Thyroid gland (tissue), 4 donors: ENCODE measurements around the gene SLMAP.

Experiments used
- POLR2A ChIP-seq, 2 donors: fragments of 450-650 bp; IDR thresholded peaks; one replicate each; pipeline ENCODE4 v1.6.1; 2017; ENCODE audit warnings: antibody characterized with exemption in 2 of 2, mild to moderate bottlenecking in 2 of 2, moderate library complexity in 1 of 2
- TF ChIP-seq, protein P1 (sequence below), 6 experiments: fragments of 200-600 bp in 3 of 6; fragments of 450-650 bp in 3 of 6; sonication (generic) in 3 of 6; IDR thresholded peaks; one replicate each; pipeline ENCODE4 v1.5.1; 2016 to 2019; ENCODE audit warnings: antibody characterized with exemption in 6 of 6, mild to moderate bottlenecking in 2 of 6, inconsistent platforms in 1 of 6, moderate library complexity in 1 of 6

GRCh38 chr3:57943525-57944495 is 187.7 kb downstream of the SLMAP start:
- TF ChIP-seq, protein P1, sequence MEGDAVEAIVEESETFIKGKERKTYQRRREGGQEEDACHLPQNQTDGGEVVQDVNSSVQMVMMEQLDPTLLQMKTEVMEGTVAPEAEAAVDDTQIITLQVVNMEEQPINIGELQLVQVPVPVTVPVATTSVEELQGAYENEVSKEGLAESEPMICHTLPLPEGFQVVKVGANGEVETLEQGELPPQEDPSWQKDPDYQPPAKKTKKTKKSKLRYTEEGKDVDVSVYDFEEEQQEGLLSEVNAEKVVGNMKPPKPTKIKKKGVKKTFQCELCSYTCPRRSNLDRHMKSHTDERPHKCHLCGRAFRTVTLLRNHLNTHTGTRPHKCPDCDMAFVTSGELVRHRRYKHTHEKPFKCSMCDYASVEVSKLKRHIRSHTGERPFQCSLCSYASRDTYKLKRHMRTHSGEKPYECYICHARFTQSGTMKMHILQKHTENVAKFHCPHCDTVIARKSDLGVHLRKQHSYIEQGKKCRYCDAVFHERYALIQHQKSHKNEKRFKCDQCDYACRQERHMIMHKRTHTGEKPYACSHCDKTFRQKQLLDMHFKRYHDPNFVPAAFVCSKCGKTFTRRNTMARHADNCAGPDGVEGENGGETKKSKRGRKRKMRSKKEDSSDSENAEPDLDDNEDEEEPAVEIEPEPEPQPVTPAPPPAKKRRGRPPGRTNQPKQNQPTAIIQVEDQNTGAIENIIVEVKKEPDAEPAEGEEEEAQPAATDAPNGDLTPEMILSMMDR (IDR thresholded peaks at IDR 0.05): no peak
- no peak for TF ChIP-seq POLR2A (IDR thresholded peaks at IDR 0.05)
